ENCODE measurements around the gene WWOX. TPM values are rescaled to one million over a fixed set of nuclear protein-coding genes. Genes with fewer than 3 reads are reported as not detected.

The WWOX gene
- polyA plus RNA-seq, 2 of the 4 experiments (the other 2 are of a cell fraction), result 16.0 to 17.2 TPM

DNA sequence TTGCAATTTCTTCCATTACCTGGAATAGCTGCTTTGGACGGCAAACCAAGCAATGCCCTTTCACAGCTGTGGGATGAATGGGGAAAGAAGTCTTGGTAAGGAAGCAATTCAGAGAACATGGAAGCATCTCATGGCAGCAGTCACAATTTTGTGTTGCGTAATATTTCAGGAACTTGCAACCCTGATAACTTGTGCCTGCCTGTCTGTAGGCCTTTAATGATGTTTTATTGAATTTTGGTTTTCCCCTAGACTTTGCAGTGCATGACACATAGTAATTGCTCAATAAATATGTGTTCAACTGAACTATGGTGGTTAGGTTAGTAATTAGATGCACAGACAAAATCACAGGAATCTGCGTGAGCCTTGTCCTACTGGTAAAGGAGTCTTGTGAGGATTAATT lies 439.5 kb downstream of the WWOX start:
- Histone ChIP-seq H3K4me2 (no peak overlapping the region), H3K9me3 (no peaks in the 10 kb centered on the region), H3K27ac (no peak overlapping the region), H3K4me1 (no peaks in the 10 kb centered on the region), H3K4me3 (no peak overlapping the region)
- ATAC-seq (no peak), DNase-seq (ENCODE audit: low read depth in 1 of 2, low spot score in 1 of 2) (no peak), FAIRE-seq (no peak)
- CTCF ChIA-PET, result no interaction called here
- POLR2A ChIA-PET, result no interaction called here
- TF ChIP-seq, protein P1, sequence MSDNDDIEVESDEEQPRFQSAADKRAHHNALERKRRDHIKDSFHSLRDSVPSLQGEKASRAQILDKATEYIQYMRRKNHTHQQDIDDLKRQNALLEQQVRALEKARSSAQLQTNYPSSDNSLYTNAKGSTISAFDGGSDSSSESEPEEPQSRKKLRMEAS (IDR thresholded peaks at IDR 0.05), result no peak
- TF ChIP-seq RAD21 (conservative IDR thresholded peaks at IDR 0.05 in 1 of 2, IDR thresholded peaks at IDR 0.05 in 1 of 2), result no peak
- no peak for TF ChIP-seq EHF (CRISPR knock-in tag; IDR thresholded peaks at IDR 0.05)
- peak in 1 of 2 experiments; percentile 30; a peak in 1 of 4 replicates for TF ChIP-seq CEBPB (IDR thresholded peaks at IDR 0.05)
- 94% methylated on average over 3 of the region's 3 CpGs for WGBS (ENCODE audit: missing lambda C conversion rate)

DNA sequence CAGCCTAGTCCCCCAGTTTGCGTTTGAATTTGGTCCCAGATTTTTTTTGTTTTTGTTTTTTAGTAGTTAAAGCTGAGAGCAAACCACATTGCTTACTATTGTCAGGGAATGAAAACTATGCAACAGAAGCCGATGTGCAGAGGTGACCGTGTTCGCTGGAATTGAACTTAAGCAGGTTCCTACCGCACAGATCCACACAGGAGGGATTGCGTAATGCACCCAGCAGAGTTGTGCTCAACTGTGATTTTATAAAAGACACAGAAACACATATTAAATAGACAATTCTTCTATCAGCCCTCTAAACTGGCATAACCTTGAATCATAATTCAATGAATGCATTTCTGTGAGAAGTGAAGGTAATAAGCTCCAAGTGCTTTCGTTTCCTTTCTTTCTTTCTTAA lies 443.0 kb downstream of the WWOX start:
- ChIA-PET POLR2A (no interaction called here), CTCF (no interaction called here)
- Histone ChIP-seq H3K4me1 (no peaks in the 10 kb centered on the region), H3K27ac (no peak overlapping the region), H3K4me2 (no peak overlapping the region), H3K4me3 (no peak overlapping the region), H3K9me3 (no peaks in the 10 kb centered on the region)
- DNase-seq (ENCODE audit: low read depth in 1 of 2, low spot score in 1 of 2), result no peak
- TF ChIP-seq EP300 (IDR thresholded peaks at IDR 0.05) (no peak), CEBPB (IDR thresholded peaks at IDR 0.05) (peak; percentile 22 to 46; a peak in 3 of 4 replicates)
- no peak for FAIRE-seq
- WGBS (ENCODE audit: missing lambda C conversion rate), result 82% methylated on average over 7 of the region's 7 CpGs
- ATAC-seq, result no peak

DNA sequence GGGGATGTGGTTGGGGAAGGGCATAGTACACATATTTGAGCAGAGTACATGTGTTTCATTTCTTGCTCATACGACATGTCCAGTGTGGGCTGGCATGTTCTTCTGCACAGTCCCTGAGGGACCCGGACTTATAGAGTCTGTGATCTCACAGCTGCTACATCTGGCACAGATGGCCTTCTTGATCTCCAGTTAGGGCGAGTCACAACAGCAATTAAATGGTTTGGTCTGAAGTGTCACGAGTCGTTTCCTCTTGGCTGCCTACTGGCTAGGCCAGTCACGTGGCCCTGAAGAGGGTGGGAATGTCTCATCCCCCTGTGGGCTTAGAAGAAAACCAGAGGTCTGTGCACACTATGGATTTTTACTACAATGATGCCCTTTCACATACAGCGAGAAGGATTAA lies 443.6 kb downstream of the WWOX start:
- Histone ChIP-seq H3K4me2 (no peak overlapping the region), H3K9me3 (no peaks in the 10 kb centered on the region), H3K4me1 (no peaks in the 10 kb centered on the region), H3K27ac (no peak overlapping the region), H3K4me3 (no peak overlapping the region)
- ATAC-seq (no peak), FAIRE-seq (no peak), DNase-seq (ENCODE audit: low read depth in 1 of 2, low spot score in 1 of 2) (no peak)
- WGBS (ENCODE audit: missing lambda C conversion rate), result 55% methylated on average over 7 of the region's 7 CpGs
- CTCF ChIA-PET, result no interaction called here
- TF ChIP-seq FOXS1 (CRISPR knock-in tag; IDR thresholded peaks at IDR 0.05) (no peak), EP300 (IDR thresholded peaks at IDR 0.05) (no peak), EHF (CRISPR knock-in tag; IDR thresholded peaks at IDR 0.05) (no peak), RCOR1 (IDR thresholded peaks at IDR 0.05; ENCODE audit: low read depth, low read length) (no peak), FOSL2 (IDR thresholded peaks at IDR 0.05) (no peak), FOSL2 (CRISPR knock-in tag; IDR thresholded peaks at IDR 0.05) (no peak), NFE2L2 (conservative IDR thresholded peaks at IDR 0.05; ENCODE audit: low read length) (no peak), KDM5A (IDR thresholded peaks at IDR 0.05) (no peak)
- TF ChIP-seq, protein P2, sequence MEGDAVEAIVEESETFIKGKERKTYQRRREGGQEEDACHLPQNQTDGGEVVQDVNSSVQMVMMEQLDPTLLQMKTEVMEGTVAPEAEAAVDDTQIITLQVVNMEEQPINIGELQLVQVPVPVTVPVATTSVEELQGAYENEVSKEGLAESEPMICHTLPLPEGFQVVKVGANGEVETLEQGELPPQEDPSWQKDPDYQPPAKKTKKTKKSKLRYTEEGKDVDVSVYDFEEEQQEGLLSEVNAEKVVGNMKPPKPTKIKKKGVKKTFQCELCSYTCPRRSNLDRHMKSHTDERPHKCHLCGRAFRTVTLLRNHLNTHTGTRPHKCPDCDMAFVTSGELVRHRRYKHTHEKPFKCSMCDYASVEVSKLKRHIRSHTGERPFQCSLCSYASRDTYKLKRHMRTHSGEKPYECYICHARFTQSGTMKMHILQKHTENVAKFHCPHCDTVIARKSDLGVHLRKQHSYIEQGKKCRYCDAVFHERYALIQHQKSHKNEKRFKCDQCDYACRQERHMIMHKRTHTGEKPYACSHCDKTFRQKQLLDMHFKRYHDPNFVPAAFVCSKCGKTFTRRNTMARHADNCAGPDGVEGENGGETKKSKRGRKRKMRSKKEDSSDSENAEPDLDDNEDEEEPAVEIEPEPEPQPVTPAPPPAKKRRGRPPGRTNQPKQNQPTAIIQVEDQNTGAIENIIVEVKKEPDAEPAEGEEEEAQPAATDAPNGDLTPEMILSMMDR (IDR thresholded peaks at IDR 0.05), result no peak
- TF ChIP-seq, protein P3, sequence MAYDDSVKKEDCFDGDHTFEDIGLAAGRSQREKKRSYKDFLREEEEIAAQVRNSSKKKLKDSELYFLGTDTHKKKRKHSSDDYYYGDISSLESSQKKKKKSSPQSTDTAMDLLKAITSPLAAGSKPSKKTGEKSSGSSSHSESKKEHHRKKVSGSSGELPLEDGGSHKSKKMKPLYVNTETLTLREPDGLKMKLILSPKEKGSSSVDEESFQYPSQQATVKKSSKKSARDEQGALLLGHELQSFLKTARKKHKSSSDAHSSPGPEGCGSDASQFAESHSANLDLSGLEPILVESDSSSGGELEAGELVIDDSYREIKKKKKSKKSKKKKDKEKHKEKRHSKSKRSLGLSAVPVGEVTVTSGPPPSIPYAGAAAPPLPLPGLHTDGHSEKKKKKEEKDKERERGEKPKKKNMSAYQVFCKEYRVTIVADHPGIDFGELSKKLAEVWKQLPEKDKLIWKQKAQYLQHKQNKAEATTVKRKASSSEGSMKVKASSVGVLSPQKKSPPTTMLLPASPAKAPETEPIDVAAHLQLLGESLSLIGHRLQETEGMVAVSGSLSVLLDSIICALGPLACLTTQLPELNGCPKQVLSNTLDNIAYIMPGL (CRISPR knock-in tag; IDR thresholded peaks at IDR 0.05; ENCODE audit: borderline replicate concordance), result no peak
- POLR2A ChIA-PET, result no interaction called here

DNA sequence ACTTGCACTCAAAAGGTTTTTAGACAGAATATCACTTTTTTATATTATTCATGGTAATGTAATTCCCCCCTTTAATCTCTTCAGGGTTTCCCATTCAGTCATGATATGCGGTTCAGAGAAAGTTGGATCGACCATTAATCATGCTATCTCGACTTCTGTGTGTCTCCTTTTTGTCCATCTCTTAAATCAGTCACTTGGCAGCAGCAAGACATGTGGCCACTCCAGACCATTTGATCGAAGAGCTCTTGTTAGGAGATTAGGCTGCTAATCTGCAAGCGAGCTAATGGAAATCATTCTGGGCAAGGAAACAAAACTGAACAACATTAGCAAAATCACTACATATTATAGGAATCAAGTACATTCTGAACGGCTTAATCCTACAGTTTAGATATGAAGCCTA lies 449.9 kb downstream of the WWOX start:
- POLR2A ChIA-PET, result no interaction called here
- 51% methylated on average over 6 of the region's 6 CpGs for WGBS (ENCODE audit: missing lambda C conversion rate)
- Histone ChIP-seq H3K9me3 (no peaks in the 10 kb centered on the region), H3K4me3 (no peak overlapping the region), H3K27ac (no peak overlapping the region), H3K4me2 (no peak overlapping the region), H3K4me1 (no peaks in the 10 kb centered on the region)
- no peak for DNase-seq (ENCODE audit: low read depth in 1 of 2, low spot score in 1 of 2)
- ATAC-seq, result no peak
- CTCF ChIA-PET, result no interaction called here
- TF ChIP-seq POLR2A (IDR thresholded peaks at IDR 0.05; ENCODE audit: low read length) (no peak), BHLHE40 (IDR thresholded peaks at IDR 0.05; ENCODE audit: low read depth, low read length) (no peak), MYC (IDR thresholded peaks at IDR 0.05; ENCODE audit: borderline replicate concordance, low read length) (no peak), PHF8 (IDR thresholded peaks at IDR 0.05; ENCODE audit: borderline replicate concordance, low read depth) (no peak)
- no peak for FAIRE-seq
